Measurements from ENCODE around the gene PRMT9. TPM values are rescaled to one million over a fixed set of nuclear protein-coding genes. Genes with fewer than 3 reads are reported as not detected.

The PRMT9 gene
- total RNA-seq, 5 donors from 2014 or later (not counting 1 experiment from before 2014, with no cell fraction given) = 9.8 to 17.3 (median 12.3) TPM

DNA sequence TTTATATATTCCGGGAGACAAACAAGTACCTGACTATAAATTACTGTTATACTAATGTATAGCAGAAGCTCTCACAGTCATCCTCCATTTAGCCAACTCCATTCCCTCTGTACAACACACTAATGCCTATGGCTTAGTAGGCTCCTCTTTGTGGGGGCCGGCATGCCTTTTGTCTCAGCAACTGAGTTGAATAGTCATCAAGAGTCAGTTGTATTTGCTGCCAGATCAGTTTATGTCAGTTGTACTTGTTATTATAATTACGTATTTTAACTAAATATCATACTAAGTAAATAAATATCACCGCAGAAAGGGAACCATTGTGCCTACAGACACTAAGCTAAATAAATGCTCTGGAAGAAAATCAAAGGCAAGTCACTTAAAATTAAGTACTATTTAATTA, 9.9 kb downstream of the PRMT9 start:
- Histone ChIP-seq H3K4me1 (ENCODE audit: control insufficient read depth in 1 of 2, extremely low read depth in 1 of 2, insufficient read depth in 2 of 2, low read length in 2 of 2) (no peaks in the 10 kb centered on the region), H3K36me3 (ENCODE audit: control insufficient read depth in 2 of 2, extremely low read depth in 1 of 2, insufficient read depth in 1 of 2, low read length in 1 of 2) (peaks cover 0 to 17% of the 10 kb centered on the region in 2 donors), H3K4me3 (ENCODE audit: control insufficient read depth in 1 of 2, extremely low read depth in 1 of 2, low read length in 1 of 2) (no peak overlapping the region), H3K9me3 (no peaks in the 10 kb centered on the region), H3K27ac (ENCODE audit: low read length) (no peak overlapping the region), H3K27me3 (replicated peaks in 1 of 2; ENCODE audit: control insufficient read depth in 2 of 2, extremely low read depth in 1 of 2, insufficient read depth in 2 of 2, low read length in 1 of 2) (no peaks in the 10 kb centered on the region)
- no peak for ATAC-seq (replicated peaks in 1 of 4)
- Mint-ChIP-seq H3K9me3 (no peaks in the 10 kb centered on the region), H3K27ac (no peak overlapping the region), H3K4me3 (no peak overlapping the region), H3K36me3 (peaks cover 48% of the 10 kb centered on the region), H3K4me1 (peaks cover 0 to 17% (median 10%) of the 10 kb centered on the region in 3 donors), H3K27me3 (no peaks in the 10 kb centered on the region)
- no CpG with 5 or more reads among the region's 4 CpGs for WGBS (ENCODE audit: insufficient coverage)
- POLR2A ChIA-PET = no interaction called here
- no peak for DNase-seq
- CTCF ChIA-PET = interaction anchor here in 1 of 2 donors (0.6 to 1.4 kb wide), 2 partner anchors 192 to 690 kb away, joined by 3 to 6 read pairs; no protein-coding TSS in a partner anchor

DNA sequence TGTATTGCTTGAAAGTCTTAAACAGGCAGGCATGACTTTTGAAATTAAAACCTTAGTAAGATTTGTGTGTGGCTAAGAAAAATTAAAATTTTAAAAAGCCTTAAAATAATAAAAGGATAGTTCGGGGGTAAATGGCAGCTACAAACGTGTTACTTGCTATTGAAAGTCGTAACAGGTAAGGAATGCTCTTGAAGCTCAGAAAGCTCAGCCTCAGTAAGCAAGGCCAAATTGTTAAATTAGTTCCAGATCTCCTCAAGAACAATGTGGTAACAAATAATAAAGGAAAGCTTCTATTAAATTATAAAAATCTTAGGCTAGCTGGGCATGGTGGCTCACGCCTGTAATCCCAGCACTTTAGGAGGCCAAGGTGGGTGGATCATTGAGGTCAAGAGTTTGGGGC, 25.5 kb downstream of the PRMT9 start:
- Mint-ChIP-seq H3K36me3 (peaks cover 53% of the 10 kb centered on the region), H3K27me3 (no peaks in the 10 kb centered on the region), H3K9me3 (no peaks in the 10 kb centered on the region), H3K4me1 (peaks cover 0 to 5% (median 0%) of the 10 kb centered on the region in 3 donors), H3K27ac (no peak overlapping the region), H3K4me3 (no peak overlapping the region)
- ChIA-PET POLR2A (no interaction called here), CTCF (interaction anchor here (1.1 kb wide), 2 partner anchors 209 kb away, joined by 3 to 4 read pairs; no protein-coding TSS in a partner anchor)
- Histone ChIP-seq H3K27me3 (replicated peaks in 1 of 2; ENCODE audit: control insufficient read depth in 2 of 2, extremely low read depth in 1 of 2, insufficient read depth in 2 of 2, low read length in 1 of 2) (no peaks in the 10 kb centered on the region), H3K27ac (ENCODE audit: low read length) (no peak overlapping the region), H3K4me3 (ENCODE audit: control insufficient read depth in 1 of 2, extremely low read depth in 1 of 2, low read length in 1 of 2) (no peak overlapping the region), H3K9me3 (no peaks in the 10 kb centered on the region), H3K4me1 (ENCODE audit: control insufficient read depth in 1 of 2, extremely low read depth in 1 of 2, insufficient read depth in 2 of 2, low read length in 2 of 2) (no peaks in the 10 kb centered on the region), H3K36me3 (ENCODE audit: control insufficient read depth in 2 of 2, extremely low read depth in 1 of 2, insufficient read depth in 1 of 2, low read length in 1 of 2) (peaks cover 0 to 48% of the 10 kb centered on the region in 2 donors)
- WGBS (ENCODE audit: insufficient coverage) = no CpG with 5 or more reads among the region's 4 CpGs
- ATAC-seq (replicated peaks in 1 of 4) = no peak
- no peak for DNase-seq

DNA sequence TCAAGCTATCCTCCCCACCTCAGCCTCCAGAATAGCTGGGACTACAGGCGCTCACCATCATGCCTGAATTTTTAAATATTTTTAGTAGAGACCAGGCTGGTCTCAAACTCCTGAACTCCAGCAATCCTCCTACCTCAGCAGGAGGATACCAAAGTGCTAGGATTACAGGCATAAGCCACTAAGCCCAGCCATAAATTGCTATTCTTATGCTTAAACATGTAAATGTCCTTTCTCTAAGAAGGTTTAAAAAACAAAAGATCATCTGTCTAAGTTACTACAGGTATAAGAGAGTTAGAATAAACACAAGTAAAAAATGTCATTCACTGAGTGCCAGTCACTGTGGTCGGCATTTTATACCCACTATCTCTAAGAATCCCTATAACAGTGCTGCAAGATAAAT, 28.3 kb downstream of the PRMT9 start:
- Mint-ChIP-seq H3K27ac (no peak overlapping the region), H3K27me3 (no peaks in the 10 kb centered on the region), H3K9me3 (no peaks in the 10 kb centered on the region), H3K4me3 (no peak overlapping the region), H3K4me1 (peaks cover 14 to 25% (median 18%) of the 10 kb centered on the region in 3 donors), H3K36me3 (peaks cover 65% of the 10 kb centered on the region)
- WGBS (ENCODE audit: insufficient coverage) = no CpG with 5 or more reads among the region's 2 CpGs
- no peak for DNase-seq
- Histone ChIP-seq H3K4me1 (ENCODE audit: control insufficient read depth in 1 of 2, extremely low read depth in 1 of 2, insufficient read depth in 2 of 2, low read length in 2 of 2) (no peaks in the 10 kb centered on the region), H3K4me3 (ENCODE audit: control insufficient read depth in 1 of 2, extremely low read depth in 1 of 2, low read length in 1 of 2) (no peak overlapping the region), H3K27ac (ENCODE audit: low read length) (no peak overlapping the region), H3K9me3 (no peaks in the 10 kb centered on the region), H3K27me3 (replicated peaks in 1 of 2; ENCODE audit: control insufficient read depth in 2 of 2, extremely low read depth in 1 of 2, insufficient read depth in 2 of 2, low read length in 1 of 2) (no peaks in the 10 kb centered on the region), H3K36me3 (ENCODE audit: control insufficient read depth in 2 of 2, extremely low read depth in 1 of 2, insufficient read depth in 1 of 2, low read length in 1 of 2) (peaks cover 0 to 40% of the 10 kb centered on the region in 2 donors)
- ChIA-PET POLR2A (no interaction called here), CTCF (no interaction called here)
- ATAC-seq (replicated peaks in 1 of 4) = no peak

DNA sequence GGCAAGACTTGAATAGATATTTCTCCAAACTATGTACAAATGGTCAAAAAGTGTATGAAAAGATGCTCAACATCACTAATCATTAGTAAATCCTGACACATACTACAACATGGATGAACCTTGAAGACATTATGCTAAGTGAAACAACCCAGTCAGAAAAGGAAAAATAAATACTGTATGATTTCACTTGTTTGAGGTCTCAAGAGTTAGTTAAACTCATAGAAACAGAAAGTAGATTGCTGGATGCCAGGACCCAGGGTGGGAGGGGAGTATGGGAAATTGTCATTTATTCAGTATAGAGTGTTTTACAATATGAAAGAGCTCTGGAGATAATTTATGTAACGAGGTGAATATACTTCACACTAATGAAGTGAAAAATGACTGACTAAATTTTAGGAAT, 32.4 kb downstream of the PRMT9 start:
- no peak for ATAC-seq (replicated peaks in 1 of 4)
- WGBS (ENCODE audit: insufficient coverage) = no CpG with 5 or more reads among the region's 1 CpG
- Mint-ChIP-seq H3K4me1 (peaks cover 44 to 58% (median 47%) of the 10 kb centered on the region in 3 donors), H3K9me3 (no peaks in the 10 kb centered on the region), H3K4me3 (no peak overlapping the region), H3K27ac (no peak overlapping the region), H3K27me3 (no peaks in the 10 kb centered on the region), H3K36me3 (peaks cover 72% of the 10 kb centered on the region)
- DNase-seq = no peak
- ChIA-PET CTCF (no interaction called here), POLR2A (interaction anchor here in 1 of 2 donors (0.7 kb wide), 1 partner anchor 1142 kb away, joined by 4 read pairs; no protein-coding TSS in a partner anchor)
- Histone ChIP-seq H3K27me3 (replicated peaks in 1 of 2; ENCODE audit: control insufficient read depth in 2 of 2, extremely low read depth in 1 of 2, insufficient read depth in 2 of 2, low read length in 1 of 2) (no peaks in the 10 kb centered on the region), H3K36me3 (ENCODE audit: control insufficient read depth in 2 of 2, extremely low read depth in 1 of 2, insufficient read depth in 1 of 2, low read length in 1 of 2) (peaks cover 4 to 29% of the 10 kb centered on the region in 2 donors), H3K27ac (ENCODE audit: low read length) (no peak overlapping the region), H3K4me3 (ENCODE audit: control insufficient read depth in 1 of 2, extremely low read depth in 1 of 2, low read length in 1 of 2) (no peak overlapping the region), H3K4me1 (ENCODE audit: control insufficient read depth in 1 of 2, extremely low read depth in 1 of 2, insufficient read depth in 2 of 2, low read length in 2 of 2) (no peaks in the 10 kb centered on the region), H3K9me3 (no peaks in the 10 kb centered on the region)

DNA sequence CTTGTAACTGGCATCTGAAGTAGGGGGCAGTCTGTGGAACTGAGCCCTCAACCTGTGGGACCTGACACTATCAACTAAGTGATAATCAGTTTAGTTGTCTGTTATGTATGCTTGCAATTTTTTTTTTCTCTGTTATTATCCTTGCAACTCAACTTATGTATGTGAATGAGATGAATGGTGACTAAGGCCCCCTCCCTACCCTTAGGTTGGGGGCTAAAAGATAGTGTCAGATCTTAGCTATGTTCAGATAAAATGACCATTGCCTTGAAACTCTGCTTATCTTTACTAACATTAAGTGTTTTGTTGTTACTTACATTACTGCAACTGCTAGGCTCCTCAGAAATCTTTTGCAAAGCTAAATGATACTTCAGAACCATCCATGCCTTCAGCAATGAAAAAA, 35.3 kb downstream of the PRMT9 start:
- Histone ChIP-seq H3K4me1 (ENCODE audit: control insufficient read depth in 1 of 2, extremely low read depth in 1 of 2, insufficient read depth in 2 of 2, low read length in 2 of 2) (no peaks in the 10 kb centered on the region), H3K27me3 (replicated peaks in 1 of 2; ENCODE audit: control insufficient read depth in 2 of 2, extremely low read depth in 1 of 2, insufficient read depth in 2 of 2, low read length in 1 of 2) (no peaks in the 10 kb centered on the region), H3K4me3 (ENCODE audit: control insufficient read depth in 1 of 2, extremely low read depth in 1 of 2, low read length in 1 of 2) (no peak overlapping the region), H3K36me3 (ENCODE audit: control insufficient read depth in 2 of 2, extremely low read depth in 1 of 2, insufficient read depth in 1 of 2, low read length in 1 of 2) (peaks cover 4 to 16% of the 10 kb centered on the region in 2 donors), H3K27ac (ENCODE audit: low read length) (no peak overlapping the region), H3K9me3 (no peaks in the 10 kb centered on the region)
- Mint-ChIP-seq H3K4me3 (peak overlapping the region in 1 of 3 donors; percentile 10), H3K9me3 (no peaks in the 10 kb centered on the region), H3K4me1 (peaks cover 57 to 68% (median 59%) of the 10 kb centered on the region in 3 donors), H3K27ac (no peak overlapping the region), H3K36me3 (peaks cover 62% of the 10 kb centered on the region), H3K27me3 (no peaks in the 10 kb centered on the region)
- ATAC-seq (replicated peaks in 1 of 4) (no peak), DNase-seq (no peak)
- POLR2A ChIA-PET = no interaction called here
- CTCF ChIA-PET = interaction anchor here (0.7 to 1.0 kb wide), 2 partner anchors 11 to 218 kb away, joined by 4 to 8 read pairs; no protein-coding TSS in a partner anchor

DNA sequence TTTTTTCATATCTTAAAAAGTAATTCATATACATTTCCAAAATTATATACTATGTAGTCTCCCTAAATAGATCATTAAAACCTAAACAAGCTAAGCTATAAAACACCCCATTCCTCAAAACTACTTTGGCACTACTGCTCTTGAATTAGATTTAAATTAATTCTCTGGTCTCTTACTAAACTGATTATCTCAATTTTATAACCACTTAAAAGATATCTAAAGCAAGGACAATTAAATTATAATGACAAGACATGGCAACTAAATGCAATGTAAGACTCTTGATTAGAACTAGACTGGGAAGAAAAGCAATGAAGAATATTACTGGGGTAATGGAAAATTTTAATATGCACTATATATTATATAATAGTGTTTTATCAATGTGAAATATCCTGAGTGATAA, 38.9 kb downstream of the PRMT9 start:
- Histone ChIP-seq H3K4me3 (ENCODE audit: control insufficient read depth in 1 of 2, extremely low read depth in 1 of 2, low read length in 1 of 2) (no peak overlapping the region), H3K27me3 (replicated peaks in 1 of 2; ENCODE audit: control insufficient read depth in 2 of 2, extremely low read depth in 1 of 2, insufficient read depth in 2 of 2, low read length in 1 of 2) (no peaks in the 10 kb centered on the region), H3K9me3 (no peaks in the 10 kb centered on the region), H3K4me1 (ENCODE audit: control insufficient read depth in 1 of 2, extremely low read depth in 1 of 2, insufficient read depth in 2 of 2, low read length in 2 of 2) (no peaks in the 10 kb centered on the region), H3K27ac (ENCODE audit: low read length) (no peak overlapping the region), H3K36me3 (ENCODE audit: control insufficient read depth in 2 of 2, extremely low read depth in 1 of 2, insufficient read depth in 1 of 2, low read length in 1 of 2) (peaks cover 8 to 25% of the 10 kb centered on the region in 2 donors)
- H3K36me3 Mint-ChIP-seq = peaks cover 64% of the 10 kb centered on the region
- peaks cover 46 to 56% (median 51%) of the 10 kb centered on the region in 3 donors for H3K4me1 Mint-ChIP-seq
- ATAC-seq (replicated peaks in 1 of 4) (no peak), DNase-seq (no peak)
- H3K27me3 Mint-ChIP-seq = no peaks in the 10 kb centered on the region
- H3K27ac Mint-ChIP-seq = peak overlapping the region in 1 of 2 donors; percentile 52
- H3K4me3 Mint-ChIP-seq = no peak overlapping the region
- ChIA-PET CTCF (interaction anchor here in 1 of 2 donors (0.6 kb wide), 1 partner anchor 1802 kb away, joined by 3 read pairs; no protein-coding TSS in a partner anchor), POLR2A (interaction anchor here in 1 of 2 donors (0.5 to 0.7 kb wide), 2 partner anchors 11 to 40 kb away, joined by 3 to 11 read pairs; no protein-coding TSS in a partner anchor)
- H3K9me3 Mint-ChIP-seq = no peaks in the 10 kb centered on the region

Measured in T-cell (primary cell).